IPS-11a (cell line): Measurements from ENCODE around the gene EXTL1.

ENCODE experiments used
- H3K4me3 ChIP-seq: one replicate; pipeline ENCODE4 v1.5.1; 2013; ENCODE audit warnings: low read depth, low read length, control low read depth

EXTL1 gene

DNA sequence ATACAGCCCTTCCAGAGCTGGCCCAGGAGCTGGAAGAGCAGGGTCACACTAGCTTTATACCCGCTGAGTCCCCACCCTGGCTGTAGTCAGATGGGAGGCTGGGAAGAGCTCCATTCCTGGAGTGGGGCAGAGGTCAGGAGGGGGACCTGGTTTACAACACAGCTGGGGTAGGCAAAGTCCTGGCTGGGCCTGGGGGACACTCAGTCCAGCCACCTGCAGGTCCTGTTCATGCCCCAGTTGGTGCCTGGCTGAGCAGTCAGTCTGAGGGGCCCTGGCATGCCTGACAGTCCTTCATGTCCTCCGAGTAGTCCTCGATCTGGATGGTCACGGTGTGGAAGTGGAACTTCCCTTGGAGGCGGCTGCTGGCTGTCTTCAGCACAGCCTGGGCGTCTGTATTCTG lies 17.3 kb downstream of the EXTL1 start:
- H3K4me3 ChIP-seq, result no peak overlapping the region

DNA sequence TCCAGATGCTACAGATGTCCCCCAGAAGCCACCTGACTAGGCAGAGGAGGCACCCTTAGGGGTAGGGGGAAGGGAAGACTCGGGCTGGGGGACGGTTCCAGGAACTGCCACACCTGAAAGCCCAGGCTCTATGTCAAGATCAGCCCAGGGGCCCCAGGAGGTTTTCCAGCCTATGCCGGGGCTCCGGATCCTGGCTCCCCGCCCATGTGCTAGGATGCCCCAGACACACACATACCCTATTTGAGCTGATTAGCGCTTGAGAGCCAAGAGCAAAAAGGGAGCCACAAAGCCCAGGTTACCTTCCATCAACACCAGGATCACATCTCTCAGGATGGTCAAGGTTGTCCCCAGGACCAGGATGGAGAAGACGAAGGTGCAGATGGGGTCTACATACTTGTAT lies 19.8 kb downstream of the EXTL1 start:
- no peak overlapping the region for H3K4me3 ChIP-seq

DNA sequence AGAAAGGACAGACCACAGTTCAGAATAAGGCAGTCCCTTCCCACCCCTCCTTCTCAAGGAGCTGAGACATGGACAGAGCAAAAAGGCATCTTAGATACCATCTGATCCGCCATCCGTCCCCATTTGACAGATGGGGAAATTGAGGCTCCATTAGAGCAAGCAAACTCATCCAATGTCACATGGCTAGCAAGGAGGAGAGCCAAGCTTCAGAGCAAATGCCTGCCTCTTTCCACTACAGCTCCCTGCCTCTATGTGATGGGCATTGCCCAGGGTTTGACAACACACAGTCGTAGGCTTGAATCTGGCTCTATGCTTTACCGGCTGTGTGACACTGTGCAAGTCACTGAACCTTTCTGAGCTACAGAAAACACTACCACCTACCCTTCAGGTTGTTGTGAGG lies 20.4 kb downstream of the EXTL1 start:
- H3K4me3 ChIP-seq, result no peak overlapping the region

DNA sequence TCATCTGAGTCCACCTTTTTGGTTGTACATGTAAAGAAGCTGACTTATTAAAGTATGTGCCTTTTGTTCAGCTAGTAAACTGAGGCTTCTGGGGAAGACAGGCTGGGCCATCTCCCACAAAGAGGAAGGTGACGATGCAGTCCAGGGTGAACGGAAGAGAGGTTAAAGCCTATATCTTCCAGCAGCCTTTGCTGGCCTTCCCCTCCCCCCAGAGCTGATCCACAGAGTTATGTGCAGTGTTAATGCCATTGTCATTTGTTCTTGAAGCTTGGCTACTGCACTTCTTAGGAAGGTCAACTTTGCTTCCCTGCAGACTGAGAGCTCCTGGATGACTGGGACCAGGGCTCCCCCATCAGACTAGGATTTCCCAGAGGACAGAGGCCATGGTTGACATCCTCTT lies 22.2 kb downstream of the EXTL1 start:
- no peak overlapping the region for H3K4me3 ChIP-seq

DNA sequence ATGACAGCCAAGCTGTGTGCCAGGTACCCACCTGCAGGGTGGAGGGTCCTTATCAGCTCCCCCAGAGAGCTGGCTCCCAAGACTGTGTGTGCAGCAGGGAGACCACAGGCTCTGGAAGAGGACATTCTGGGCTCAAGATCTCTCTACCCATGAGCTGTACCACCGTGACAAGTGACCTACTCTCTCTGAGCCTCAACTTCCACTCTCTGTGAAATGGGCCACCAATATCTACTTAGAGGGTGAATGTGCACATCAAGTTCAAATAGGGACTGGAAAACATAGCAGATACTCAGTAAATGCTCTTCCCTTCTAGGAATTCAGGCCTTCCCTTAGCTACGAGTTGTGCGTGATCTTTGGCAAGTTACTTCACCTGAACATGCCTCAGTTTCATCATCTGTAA lies 22.8 kb downstream of the EXTL1 start:
- no peak overlapping the region for H3K4me3 ChIP-seq

DNA sequence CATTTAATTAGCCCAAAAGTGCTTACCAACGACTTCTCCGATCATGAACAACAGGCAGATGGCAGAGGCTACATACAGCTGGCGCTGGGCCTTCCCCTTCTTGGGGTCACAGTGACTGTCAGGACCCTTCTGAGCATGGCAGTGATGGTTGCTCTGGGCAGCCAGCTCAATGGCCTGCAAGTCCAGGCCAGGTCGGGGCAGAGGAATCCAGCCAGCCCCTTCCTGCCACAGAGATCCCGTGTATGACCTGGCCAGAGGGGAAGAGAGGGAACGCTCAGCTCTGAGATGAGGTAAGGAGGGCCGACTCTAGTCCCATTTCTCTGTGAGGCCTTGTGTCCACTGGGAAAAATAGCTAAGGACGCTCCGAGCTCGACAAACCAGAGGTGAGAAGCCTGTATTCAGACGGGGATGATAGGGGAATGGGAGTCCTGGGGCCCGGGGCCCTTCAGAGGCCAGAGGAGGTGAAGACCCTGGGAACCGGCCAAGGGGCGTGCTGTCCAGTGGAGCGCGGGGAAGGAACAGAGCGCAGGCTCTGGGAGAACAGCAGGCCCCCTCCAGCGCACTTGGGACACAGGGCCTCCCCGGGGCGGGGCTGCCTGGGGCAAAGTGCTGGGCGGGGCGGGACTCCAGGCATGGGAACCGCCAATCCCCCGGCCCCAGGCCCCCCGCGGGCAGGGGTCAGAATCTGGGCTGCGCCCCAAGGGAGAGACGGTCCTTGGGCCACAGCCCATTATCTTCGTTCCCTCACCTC lies 23.6 kb downstream of the EXTL1 start:
- H3K4me3 ChIP-seq, result no peak overlapping the region

DNA sequence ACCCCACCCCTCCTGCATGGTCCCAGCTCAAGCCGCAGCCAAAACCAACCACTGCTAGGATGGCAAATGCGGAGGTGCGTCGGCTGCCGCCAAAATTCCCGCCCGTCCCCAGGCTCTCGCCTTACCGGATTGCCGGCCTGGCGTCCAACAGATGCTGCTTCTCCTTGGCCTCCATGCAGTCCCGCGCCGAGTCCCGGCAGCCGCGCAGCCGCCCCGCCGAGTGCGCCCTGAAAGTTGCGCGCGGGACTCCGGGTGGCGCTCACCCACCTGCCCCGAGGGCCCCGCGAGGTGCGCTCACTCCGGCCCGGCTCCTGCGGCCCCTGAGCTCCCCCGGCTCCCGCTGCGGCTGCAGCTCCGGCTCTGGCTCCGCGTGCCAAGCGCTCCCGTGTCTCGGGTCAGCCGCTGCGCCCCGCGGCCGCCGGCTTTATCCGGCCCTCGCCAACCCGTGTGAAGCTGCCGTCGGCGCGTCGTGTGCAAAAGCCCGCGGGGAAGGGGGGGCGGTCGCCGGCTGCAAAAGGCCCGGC lies 24.2 kb downstream of the EXTL1 start, which contains the start of gene SLC30A2:
Gene SLC30A2, minus strand, starts transcription at position 397 of the 524 bp plus-strand sequence. Its CDS starts 222 bp downstream, at position 175.
- H3K4me3 ChIP-seq, result peak within 1 kb of the TSS; percentile 24

DNA sequence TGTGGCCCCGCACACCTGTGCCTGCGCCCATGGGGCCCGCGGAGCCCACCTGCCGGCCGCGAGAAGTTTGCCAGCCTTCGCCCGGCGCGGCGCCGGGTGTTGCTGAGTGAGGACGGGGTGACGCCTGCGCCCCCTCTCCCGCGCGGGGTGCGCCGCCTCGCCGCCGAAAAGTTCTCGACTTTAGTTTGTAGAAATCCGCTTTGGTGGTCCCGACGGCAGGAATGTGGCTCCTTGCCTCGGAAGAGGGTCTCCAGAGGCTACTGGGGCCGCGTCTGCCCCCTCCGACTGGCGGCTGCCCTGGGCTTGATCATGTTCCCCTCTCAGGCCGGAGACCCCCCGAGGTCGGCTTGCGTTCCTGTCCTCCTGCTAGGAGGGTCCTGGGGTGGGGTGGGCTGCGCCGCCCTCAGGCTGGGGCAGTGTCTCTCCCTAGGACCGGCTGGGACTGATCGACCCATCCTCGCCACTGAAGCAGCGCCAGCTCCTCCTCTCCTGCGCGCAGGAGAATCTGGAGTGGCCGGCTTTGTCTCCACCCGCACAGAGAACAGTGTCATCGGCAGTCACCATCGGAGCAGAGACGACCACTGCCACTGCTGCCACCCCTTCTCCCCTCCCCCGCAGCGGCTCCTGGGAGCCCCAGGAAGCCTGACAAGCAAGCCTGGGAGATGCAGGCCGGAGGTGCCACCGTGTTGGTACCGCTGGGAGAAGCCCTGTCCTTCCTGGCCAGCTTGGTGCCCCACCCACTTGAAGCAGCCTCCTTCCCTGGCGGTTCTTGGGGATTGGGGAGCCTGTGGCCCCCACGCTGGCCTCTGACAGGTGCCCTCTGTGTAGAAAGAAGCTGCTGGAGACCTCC lies 24.9 kb downstream of the EXTL1 start:
- peak overlapping the region; percentile 24 for H3K4me3 ChIP-seq

DNA sequence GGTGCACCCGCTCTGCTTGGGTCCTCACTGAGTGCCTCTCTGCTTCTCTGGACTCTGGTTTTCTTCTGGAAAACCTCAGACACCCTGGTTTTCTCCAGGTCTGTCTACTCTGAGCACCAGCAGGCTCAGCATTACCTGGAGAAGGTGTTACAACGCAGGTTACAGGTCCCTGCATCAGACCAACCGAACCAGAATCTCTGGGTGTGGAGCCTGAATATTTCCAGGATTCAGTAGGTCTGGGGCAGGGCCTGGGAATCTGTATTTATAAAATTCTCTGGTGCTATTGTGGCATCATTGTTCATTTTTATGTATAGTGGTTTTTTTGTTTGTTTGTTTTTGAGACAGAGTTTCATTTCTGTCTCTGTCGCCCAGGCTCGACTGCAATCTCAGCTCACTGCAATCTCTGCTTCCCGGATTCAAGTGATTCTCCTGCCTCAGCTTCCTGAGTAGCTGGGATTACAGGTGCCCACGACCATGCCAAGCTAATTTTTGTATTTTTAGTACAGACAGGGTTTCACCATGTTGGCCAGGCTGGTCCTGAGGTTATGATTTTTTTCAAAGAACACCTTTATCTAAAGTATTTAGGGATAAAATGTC lies 25.8 kb downstream of the EXTL1 start:
- no peak overlapping the region for H3K4me3 ChIP-seq

DNA sequence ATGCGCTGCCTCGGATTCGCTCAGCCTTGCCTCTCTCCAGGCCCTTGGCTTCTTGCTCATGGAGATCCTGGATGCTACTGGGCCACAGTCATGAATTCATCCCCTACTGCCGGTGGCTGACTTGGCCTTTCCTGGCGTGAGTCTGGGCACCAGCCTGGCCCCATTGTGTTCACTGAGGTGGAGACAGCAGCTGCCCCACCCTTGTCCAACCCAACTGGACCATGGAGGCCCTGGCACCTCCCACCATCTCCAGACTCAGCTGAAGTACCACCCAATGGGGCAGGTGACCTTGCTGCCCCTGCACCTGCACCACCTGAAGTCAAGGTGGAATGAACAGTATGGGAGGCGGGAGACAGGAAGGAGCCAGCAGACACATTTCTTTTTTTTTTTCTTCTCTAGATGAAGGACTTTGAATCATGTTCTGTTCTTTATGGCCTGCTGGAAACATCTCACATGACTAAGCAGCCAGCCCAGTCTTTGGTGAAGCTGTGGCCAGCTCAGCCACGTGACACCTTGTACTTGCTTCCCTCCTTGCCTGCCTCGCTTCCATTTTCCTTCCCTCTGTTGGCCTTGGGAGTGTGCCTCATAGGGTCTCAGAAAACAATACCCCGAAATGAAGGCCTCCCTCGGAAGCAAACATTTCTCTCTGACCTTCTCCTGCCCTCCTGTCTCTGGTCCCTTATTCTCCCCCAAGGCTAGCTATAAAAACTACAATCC lies 28.1 kb downstream of the EXTL1 start:
- H3K4me3 ChIP-seq, result no peak overlapping the region

DNA sequence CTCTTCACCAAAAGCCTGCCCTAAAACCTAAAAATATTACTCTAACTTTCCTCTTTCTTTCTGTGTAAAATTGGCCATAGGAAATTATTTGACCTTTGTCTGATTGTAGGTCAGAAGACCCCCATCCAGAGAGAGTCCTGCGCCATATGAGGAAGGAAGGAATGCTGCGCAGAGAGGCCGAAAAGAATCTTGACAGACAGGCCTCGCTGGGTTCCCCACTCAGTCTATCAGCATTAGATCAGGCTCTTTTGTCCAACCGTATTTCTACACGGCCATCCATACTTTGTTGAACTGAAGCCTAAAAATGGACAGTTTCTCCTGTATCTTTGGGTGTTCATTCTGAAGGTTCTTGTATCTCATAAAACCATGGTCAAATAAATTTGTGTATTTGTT lies 28.7 kb downstream of the EXTL1 start:
- H3K4me3 ChIP-seq, result no peak overlapping the region

DNA sequence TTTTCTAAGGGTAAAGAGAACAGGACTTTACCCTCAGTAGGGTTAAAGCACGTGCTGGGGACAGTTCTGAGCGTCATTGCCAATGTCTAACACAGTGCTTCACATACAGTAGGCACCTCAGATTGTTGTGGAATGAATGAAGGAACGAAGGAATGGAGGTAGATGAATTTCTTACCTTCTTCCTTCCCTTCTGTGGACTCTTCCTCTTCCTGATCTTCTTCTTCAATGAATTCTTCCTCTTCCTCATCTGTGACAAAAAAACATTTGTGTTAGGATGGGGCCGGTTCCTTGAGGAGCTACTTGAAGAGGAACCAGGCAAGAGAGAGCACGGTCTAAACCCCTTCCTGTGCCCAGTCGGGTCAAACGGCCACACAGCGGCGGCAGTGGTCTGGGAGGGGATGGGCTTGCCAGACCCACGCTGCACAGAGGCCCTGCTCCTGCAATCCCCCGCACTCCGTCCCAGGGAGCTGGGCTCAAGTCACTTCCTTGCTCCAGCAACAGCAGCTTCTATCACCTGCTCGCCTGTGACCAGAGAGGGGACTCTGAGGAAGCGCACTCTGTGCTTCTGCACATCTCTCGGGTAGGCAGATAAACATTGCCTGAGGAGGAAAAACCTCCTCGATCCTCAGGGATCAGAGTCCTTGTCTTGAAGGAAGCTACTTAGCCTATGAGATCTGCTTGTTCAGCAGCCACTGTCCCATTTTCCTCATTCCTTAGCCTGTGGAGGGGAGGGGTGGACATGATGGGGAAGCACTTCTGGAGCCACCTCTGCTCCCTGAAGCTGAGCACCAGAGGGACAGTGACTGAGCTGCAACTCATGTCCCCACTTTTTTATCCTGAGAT lies 32.4 kb downstream of the EXTL1 start:
- no peak overlapping the region for H3K4me3 ChIP-seq

DNA sequence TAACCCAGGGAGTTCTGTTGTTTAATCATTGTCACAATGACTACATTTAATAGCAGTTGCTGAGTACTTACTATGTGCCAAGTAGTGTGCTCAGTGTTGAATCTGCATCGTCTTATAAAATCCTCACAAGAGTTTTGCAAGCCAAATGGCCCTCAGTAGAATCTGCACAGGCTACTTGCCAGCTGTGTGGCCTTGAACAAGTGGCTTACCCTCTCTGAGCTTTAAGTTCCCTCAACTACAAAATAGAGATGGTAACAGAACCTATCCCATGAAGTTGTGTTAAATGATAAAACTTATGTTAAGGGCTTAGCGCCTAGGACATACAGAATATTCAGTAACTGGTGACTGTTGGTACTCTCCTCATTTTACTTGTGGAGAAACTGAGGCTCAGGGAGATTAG lies 33.5 kb downstream of the EXTL1 start:
- no peak overlapping the region for H3K4me3 ChIP-seq

DNA sequence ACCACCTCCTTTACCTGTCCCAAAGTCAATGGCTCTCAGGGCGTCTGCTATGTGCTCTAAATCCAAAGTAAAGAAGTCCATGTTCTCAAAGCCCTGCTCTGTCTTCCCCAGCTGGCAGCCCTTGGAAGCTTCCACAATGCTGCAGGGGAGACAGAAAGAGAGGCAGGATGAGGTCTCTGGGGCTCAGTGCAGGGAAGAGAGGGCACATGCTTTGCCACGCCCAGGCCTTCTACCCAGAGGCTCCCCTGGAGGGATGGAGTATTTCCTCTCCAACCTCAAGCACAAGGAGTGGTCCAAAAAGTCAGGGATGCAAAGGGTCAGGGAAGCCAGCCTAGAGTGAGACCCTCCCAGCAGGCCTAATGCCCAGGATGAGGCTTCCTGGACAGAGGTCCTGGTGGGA lies 35.6 kb downstream of the EXTL1 start:
- H3K4me3 ChIP-seq, result no peak overlapping the region

DNA sequence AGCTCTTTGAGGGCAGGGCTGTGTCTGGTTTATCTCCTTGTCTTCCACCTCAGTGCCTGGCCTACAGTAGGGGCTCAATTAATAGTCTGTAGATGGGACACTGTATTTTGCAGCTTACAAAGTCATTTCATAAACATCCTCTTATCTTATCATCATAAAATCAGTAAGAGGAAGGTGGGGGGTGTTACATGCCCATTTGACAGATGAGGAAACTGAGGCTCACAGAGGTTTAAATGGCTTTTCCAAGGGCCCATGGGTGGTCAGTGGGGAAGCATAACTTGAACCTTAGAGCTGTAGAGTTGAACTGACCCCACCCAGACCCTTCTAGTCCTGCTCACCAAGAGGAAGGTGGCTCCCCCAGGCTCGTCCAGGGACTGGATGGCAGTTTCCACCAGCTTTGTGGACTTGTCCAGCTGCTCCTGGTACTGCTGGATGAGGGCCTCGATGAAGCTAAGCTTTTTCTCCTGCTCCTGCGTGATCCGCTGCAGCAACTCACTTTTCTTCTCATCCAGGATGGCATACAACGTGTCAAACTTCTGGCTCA lies 36.5 kb downstream of the EXTL1 start:
- H3K4me3 ChIP-seq, result no peak overlapping the region

DNA sequence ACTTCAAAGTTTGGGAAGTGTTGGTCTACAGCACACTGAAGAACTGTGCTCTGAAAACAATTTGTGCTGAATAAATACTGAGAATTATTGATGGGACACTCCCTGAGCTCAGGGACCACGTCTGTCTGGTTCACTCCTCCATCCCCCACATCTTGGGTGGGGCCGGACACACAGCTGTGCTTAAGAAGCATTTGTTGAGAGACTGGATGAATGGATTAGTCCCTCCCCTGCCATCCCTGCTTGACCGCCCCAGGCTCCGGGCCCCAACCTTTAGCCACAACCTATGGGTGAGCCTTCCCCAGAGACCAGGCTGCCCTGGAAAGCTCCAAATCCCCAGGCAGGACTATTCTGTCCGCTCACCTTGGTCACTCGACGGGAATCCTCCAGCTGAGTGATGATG lies 38.3 kb downstream of the EXTL1 start:
- H3K4me3 ChIP-seq, result no peak overlapping the region

DNA sequence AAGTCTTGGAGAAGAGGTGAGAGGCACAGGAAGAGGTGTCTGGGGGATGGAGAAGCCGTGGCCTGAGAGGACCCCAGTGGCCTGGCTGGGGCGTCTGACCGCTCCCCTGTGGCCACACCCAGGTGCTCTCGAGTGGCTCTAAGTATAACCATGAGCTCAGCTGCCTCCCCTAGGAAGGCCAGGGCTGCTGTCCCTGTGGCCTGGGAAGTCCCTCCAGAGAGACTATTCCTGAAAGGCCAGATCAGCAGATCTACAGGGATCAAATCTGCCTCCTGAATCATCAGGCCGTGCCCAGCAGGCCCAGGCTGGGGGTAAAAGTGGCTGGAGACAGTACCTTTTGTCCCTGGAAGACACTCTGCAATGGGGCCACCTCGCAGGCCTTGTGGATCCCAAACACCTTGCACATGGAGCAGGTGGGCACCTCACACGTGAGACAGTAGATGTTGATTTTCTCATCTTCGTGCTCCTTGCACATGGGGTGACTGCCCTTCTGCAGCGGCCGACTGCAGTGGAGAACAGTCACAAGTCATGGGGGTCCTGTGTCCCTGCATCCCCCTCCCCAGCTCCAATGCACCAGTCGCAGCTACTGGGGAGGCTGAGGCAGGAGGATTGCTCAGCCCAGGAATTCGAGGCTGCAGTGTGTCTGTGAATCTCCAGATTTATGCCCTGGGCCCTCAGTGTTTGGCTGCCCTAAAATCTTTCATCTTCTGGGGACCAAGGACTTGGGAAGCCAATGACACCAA lies 39.4 kb downstream of the EXTL1 start:
- no peak overlapping the region for H3K4me3 ChIP-seq

DNA sequence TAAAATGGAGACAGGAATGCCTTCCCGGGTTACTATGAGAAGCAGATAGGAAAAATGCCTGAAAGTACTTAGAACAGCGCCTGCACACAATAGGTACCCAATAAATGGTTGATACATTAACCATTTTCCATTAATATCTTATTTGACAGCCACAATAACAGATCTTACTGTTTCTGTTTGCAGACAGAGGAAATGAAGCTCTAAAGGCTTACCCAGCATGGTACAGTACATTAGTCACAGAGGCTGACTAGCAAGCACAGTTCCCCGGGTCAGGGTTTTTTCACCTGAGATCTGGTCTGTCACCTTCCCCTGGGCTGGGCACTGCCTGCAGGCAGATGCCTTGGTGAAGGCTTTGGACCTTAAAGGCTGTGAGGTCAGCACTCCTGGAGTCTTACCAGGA lies 43.0 kb downstream of the EXTL1 start:
- no peak overlapping the region for H3K4me3 ChIP-seq

DNA sequence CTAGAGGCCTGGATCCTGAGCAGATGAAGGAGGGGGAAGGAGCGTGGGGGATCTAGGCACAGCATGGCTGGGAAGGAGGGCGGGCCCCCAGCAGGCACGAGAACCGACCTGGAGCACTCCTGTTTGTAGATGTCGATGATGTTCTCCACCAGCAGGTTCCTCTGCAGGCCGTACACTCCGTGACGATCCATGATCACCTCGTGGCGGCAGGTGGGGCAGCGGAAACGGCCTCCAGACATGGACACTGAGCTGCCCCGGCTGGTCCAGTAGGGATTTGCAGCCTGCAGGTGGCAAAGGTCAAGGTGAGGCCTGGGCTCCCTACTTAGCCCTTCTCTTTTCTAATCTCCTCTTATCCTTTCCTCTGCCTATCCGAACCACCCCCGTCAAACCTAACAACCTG lies 44.6 kb downstream of the EXTL1 start:
- no peak overlapping the region for H3K4me3 ChIP-seq
